ENCODE results near the gene ZFYVE21. TPM values are rescaled to one million over a fixed set of nuclear protein-coding genes. Genes with fewer than 3 reads are reported as not detected.

Gene ZFYVE21
- total RNA-seq, 6 experiments from 2014 or later = 20.9 to 35.2 (median 27.6) TPM

DNA sequence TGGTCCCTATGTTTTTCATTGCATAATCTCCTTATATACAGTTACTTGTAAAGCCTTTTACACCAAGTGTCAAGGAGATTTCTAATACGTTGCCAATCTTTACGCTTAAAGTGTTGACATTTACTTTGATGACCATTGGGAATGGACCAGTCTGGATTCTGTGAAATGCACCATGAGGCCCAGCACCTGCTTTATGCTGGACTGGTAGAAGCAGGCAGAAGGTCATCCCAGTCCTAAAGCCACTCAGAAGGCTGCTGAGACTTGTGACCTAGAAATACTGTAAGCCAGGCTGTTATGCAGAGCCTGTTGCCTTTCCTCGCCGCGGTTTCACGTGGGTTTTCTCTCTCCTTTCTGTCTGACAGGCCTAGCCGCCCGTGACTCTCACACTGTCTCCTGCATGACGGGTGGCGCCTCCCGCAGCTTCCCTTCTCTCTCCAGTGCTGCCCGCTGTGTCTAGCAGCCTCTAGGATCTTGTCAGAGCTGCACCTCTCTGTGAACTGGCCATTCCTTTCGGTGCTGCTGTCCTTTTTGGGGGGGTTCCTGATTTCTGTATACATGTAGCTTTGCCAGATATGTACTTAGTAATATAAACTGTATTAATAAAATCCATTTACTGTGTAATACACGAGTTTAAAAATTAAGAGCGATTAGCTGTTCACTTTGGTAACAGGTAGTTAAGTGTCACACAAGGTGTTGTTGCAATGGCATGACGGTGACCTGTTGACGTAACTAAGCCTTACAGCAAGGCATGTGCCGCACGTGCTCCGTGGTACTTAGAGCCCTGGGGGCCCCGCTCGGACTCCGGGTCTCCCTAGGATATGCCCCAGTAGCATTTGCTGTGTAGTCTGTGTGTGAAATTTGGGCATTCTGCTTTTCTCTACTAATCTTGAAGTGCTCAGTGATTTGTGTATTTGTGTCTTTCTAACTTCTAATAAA lies 30.1 kb upstream of the ZFYVE21 start:
- Histone ChIP-seq H3K4me3 (no peak overlapping the region), H3K27ac (no peak overlapping the region), H3K9me3 (no peaks in the 10 kb centered on the region), H3K4me1 (no peaks in the 10 kb centered on the region), H3K36me3 (peaks cover 16 to 73% (median 26%) of the 10 kb centered on the region in 4 donors), H3K27me3 (no peaks in the 10 kb centered on the region)
- ATAC-seq (no peak), DNase-seq (no peak)
- intact Hi-C loops (cut with DNase I) = no loop called here
- 90% methylated on average over 11 of the region's 23 CpGs for WGBS (ENCODE audit: insufficient coverage, low coverage, low lambda C conversion rate, missing lambda C conversion rate)
- TF ChIP-seq POLR2A (IDR thresholded peaks at IDR 0.05) = no peak
- TF ChIP-seq, protein P1, sequence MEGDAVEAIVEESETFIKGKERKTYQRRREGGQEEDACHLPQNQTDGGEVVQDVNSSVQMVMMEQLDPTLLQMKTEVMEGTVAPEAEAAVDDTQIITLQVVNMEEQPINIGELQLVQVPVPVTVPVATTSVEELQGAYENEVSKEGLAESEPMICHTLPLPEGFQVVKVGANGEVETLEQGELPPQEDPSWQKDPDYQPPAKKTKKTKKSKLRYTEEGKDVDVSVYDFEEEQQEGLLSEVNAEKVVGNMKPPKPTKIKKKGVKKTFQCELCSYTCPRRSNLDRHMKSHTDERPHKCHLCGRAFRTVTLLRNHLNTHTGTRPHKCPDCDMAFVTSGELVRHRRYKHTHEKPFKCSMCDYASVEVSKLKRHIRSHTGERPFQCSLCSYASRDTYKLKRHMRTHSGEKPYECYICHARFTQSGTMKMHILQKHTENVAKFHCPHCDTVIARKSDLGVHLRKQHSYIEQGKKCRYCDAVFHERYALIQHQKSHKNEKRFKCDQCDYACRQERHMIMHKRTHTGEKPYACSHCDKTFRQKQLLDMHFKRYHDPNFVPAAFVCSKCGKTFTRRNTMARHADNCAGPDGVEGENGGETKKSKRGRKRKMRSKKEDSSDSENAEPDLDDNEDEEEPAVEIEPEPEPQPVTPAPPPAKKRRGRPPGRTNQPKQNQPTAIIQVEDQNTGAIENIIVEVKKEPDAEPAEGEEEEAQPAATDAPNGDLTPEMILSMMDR (IDR thresholded peaks at IDR 0.05) = no peak

GRCh38 chr14:103686831-103687485 lies 28.7 kb upstream of the ZFYVE21 start:
- no peaks in the 10 kb centered on the region for H3K4me1 ChIP-seq
- TF ChIP-seq, protein P1 (IDR thresholded peaks at IDR 0.05) = no peak
- TF ChIP-seq POLR2A (IDR thresholded peaks at IDR 0.05) = no peak
- peak; percentile 50 to 72 (median 54) for ATAC-seq
- H3K4me3 ChIP-seq = no peak overlapping the region
- DNase-seq = no peak
- 67% methylated on average over 18 of the region's 19 CpGs for WGBS (ENCODE audit: insufficient coverage, low coverage, low lambda C conversion rate, missing lambda C conversion rate)
- H3K9me3 ChIP-seq = no peaks in the 10 kb centered on the region
- H3K27ac ChIP-seq = no peak overlapping the region
- H3K36me3 ChIP-seq = peaks cover 9 to 58% (median 21%) of the 10 kb centered on the region in 4 donors
- intact Hi-C loops (cut with DNase I) = no loop called here
- H3K27me3 ChIP-seq = no peaks in the 10 kb centered on the region

- Histone ChIP-seq H3K4me1 (no peaks in the 10 kb centered on the region), H3K27me3 (no peaks in the 10 kb centered on the region), H3K4me3 (no peak overlapping the region), H3K9me3 (no peaks in the 10 kb centered on the region), H3K36me3 (peaks cover 8 to 56% (median 20%) of the 10 kb centered on the region in 4 donors), H3K27ac (no peak overlapping the region)
- WGBS (ENCODE audit: insufficient coverage, low coverage, low lambda C conversion rate, missing lambda C conversion rate) = 80% methylated on average over 3 of the region's 4 CpGs
- ATAC-seq (no peak), DNase-seq (no peak)
- intact Hi-C loops (cut with DNase I) = no loop called here
- TF ChIP-seq, protein P1 (IDR thresholded peaks at IDR 0.05) = no peak
- no peak for TF ChIP-seq POLR2A (IDR thresholded peaks at IDR 0.05)
Measured at GRCh38 chr14:103687712-103688111, 27.9 kb upstream of the ZFYVE21 start.

DNA sequence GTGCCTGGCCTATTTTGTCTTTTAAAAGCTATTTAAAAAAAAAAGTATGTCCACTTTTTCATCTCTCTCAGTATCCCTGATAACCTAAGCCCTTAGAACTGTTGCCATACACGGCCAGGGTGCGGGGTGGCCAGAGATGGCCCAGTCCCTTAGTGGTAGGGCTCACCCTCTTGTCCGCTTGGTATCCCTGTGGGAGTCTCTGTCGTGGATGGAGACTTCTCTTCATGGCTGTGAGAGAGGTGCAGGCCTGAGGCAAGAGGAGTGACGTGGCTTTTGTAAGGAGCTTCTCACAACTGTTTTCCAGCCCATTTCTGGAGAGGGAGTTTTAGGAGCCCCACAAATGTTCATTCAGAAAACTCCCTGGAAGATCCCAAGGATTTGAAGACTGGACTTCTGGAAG lies 27.2 kb upstream of the ZFYVE21 start:
- DNase-seq (no peak), ATAC-seq (no peak)
- intact Hi-C loops (cut with DNase I) = no loop called here
- no peaks in the 10 kb centered on the region for H3K4me1 ChIP-seq
- H3K4me3 ChIP-seq = no peak overlapping the region
- H3K36me3 ChIP-seq = peaks cover under 1 to 56% (median 23%) of the 10 kb centered on the region in 4 donors
- no peak for TF ChIP-seq POLR2A (IDR thresholded peaks at IDR 0.05)
- TF ChIP-seq, protein P1 (IDR thresholded peaks at IDR 0.05) = no peak
- 75% methylated on average over 2 of the region's 5 CpGs for WGBS (ENCODE audit: insufficient coverage, low coverage, low lambda C conversion rate, missing lambda C conversion rate)
- H3K27ac ChIP-seq = no peak overlapping the region
- H3K27me3 ChIP-seq = no peaks in the 10 kb centered on the region
- H3K9me3 ChIP-seq = no peaks in the 10 kb centered on the region
